ENCODE data around the gene MYO9A.

GRCh38 chr15:71823801-71824200 lies 294.1 kb downstream of the MYO9A start:
- TF ChIP-seq CTCF (IDR thresholded peaks at IDR 0.05) = no peak
- TF ChIP-seq EZH2 (IDR thresholded peaks at IDR 0.05) = no peak
- no peak for TF ChIP-seq EZH2phosphoT487 (IDR thresholded peaks at IDR 0.05)

Measured in neural progenitor cell (in vitro differentiated cells).